ENCODE data around the gene ACBD4.
A peak's percentile ranks its signal among the peaks of the same experiment; 100 is the strongest.

ACBD4 gene, protein sequence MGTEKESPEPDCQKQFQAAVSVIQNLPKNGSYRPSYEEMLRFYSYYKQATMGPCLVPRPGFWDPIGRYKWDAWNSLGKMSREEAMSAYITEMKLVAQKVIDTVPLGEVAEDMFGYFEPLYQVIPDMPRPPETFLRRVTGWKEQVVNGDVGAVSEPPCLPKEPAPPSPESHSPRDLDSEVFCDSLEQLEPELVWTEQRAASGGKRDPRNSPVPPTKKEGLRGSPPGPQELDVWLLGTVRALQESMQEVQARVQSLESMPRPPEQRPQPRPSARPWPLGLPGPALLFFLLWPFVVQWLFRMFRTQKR

GRCh38 chr17:45135192-45135977 lies at the start of gene ACBD4:
ACBD4 (plus strand) TSS chr17:45135687; CDS start chr17:45136145, 458 bp downstream.
- DNase-seq (ENCODE audit: low spot score): peak; percentile 96

DNA sequence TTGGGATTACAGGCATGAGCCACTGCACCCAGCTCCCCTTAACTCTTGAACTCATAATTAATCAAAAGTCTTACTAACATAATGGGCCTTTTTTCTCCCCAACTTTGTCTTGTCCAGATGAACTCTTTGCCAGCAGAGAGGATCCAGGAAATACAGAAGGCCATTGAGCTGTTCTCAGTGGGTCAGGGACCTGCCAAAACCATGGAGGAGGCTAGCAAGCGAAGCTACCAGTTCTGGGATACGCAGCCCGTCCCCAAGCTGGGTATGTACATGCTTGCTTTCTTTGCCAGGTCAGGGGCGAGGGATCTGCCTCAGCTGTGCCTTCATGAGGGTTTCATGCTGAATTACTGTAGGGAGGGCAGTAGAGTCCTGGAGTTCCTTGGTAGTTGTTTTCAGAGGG lies 49.1 kb upstream of the ACBD4 start:
- no peak for DNase-seq (ENCODE audit: low spot score)

GRCh38 chr17:45086865-45087503 lies 48.5 kb upstream of the ACBD4 start:
- DNase-seq (ENCODE audit: low spot score): no peak

DNA sequence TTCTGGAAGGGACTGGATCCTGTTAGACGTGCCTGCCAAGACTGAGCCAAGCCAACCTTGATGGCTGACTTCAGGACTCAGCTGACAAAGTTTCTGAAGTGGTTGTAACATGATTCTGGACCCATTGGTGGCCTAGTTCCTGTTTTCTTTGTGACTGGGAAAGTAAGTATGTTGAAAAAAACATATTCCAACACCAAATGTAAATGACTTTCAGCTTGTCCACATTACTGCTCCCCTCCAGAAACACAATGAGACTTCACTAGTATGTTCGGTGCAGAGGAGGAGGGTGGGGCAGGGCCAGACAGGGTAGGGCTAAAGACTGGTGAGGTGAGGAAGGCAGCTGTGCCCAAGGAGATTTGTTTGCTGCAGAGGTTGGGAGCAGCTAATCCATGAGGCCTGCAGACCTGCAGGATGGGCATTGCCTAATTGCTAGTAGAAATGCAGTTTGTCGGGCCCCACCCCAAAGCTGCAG lies 47.9 kb upstream of the ACBD4 start:
- DNase-seq (ENCODE audit: low spot score): no peak

DNA sequence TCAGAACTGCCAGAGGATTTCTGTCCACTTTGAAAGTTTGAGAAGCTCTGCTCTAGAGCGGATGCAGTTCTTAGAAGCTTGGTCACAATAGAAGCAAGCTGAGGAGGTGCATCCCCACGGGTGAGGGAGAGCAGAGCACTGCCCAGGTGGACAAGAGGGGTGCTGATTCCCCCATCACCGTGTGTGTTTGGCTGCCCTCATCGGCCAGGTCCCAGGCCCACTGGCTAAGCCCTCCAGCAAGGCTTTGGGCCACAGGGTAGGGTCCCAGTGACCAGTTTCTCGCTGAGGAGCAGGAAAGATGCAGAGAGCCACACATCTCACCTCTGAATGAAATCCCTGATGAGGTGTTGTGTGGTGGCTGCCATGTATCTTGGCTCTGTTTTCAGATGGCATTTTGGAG lies 47.5 kb upstream of the ACBD4 start:
- no peak for DNase-seq (ENCODE audit: low spot score)

DNA sequence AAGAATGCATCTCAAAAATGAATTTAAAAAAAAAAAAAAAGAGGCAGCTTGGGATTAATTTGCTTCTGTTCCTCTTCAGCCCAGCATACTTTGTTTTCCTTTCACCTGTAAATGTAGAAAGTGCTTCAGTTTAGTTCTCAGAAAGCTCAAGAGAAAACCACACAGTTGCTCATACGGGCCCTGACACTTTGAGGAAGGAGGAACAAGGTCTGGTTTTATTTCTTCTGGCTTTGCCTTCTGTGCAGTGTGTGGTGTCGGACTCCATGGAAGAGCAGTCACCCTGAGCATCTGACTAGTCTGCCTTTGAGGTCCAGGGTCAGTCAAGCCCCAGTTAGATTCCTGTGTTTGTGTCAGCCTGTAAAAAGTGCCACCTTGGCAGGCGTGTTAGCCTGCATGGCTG lies 46.7 kb upstream of the ACBD4 start:
- DNase-seq (ENCODE audit: low spot score): no peak

- no peak for DNase-seq (ENCODE audit: low spot score)
Measured at GRCh38 chr17:45090711-45091110, 44.8 kb upstream of the ACBD4 start.

GRCh38 chr17:45091778-45092425 lies 43.6 kb upstream of the ACBD4 start:
- DNase-seq (ENCODE audit: low spot score): no peak

DNA sequence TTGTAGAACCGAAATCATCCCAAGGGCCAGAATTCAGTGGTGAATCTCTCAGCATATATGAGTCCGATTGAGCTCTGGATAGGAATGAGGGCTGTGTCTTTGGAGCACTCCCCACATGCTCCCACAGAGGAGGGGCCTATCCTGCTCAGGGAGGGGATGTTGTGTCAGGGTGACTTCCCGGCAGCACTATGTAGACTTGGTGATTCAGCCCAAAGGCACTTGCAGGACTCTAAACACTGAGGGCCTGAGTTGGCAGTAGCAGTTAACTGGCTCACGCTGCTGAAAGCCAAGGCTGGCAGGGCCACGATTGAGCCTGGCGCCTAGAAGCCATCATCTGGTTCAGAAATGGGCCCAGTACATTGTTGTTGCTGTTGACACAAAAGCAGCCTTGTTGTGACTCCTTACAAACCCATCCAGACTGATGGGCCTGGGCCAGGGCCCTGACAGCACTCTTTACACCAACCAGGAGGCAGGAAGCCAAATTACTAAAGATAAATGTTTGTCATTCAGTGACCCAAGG lies 42.5 kb upstream of the ACBD4 start:
- DNase-seq (ENCODE audit: low spot score): peak; percentile 98

- no peak for DNase-seq (ENCODE audit: low spot score)
Measured at GRCh38 chr17:45093444-45094110, 41.9 kb upstream of the ACBD4 start.

DNA sequence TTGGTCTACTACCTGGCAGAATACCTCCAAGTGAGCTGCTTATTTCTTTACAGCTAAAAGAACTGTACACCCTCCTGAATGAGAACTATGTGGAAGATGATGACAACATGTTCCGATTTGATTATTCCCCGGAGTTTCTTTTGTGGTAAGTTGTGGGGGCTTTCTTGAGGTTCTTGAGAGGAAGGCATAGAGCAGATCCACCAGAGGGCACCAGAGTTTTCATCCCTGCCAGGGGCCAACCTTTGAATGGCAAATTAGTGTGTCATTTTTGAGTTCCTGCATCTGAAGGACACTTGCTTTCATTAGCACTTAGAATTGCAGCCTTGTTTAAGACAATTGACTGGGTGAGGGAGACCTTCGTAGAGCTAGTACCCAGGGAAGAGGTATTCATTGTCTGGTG lies 39.3 kb upstream of the ACBD4 start:
- DNase-seq (ENCODE audit: low spot score): no peak

- DNase-seq (ENCODE audit: low spot score): no peak
Measured at GRCh38 chr17:45096926-45097325, 38.6 kb upstream of the ACBD4 start.

GRCh38 chr17:45098081-45098868 lies 37.2 kb upstream of the ACBD4 start:
- no peak for DNase-seq (ENCODE audit: low spot score)

DNA sequence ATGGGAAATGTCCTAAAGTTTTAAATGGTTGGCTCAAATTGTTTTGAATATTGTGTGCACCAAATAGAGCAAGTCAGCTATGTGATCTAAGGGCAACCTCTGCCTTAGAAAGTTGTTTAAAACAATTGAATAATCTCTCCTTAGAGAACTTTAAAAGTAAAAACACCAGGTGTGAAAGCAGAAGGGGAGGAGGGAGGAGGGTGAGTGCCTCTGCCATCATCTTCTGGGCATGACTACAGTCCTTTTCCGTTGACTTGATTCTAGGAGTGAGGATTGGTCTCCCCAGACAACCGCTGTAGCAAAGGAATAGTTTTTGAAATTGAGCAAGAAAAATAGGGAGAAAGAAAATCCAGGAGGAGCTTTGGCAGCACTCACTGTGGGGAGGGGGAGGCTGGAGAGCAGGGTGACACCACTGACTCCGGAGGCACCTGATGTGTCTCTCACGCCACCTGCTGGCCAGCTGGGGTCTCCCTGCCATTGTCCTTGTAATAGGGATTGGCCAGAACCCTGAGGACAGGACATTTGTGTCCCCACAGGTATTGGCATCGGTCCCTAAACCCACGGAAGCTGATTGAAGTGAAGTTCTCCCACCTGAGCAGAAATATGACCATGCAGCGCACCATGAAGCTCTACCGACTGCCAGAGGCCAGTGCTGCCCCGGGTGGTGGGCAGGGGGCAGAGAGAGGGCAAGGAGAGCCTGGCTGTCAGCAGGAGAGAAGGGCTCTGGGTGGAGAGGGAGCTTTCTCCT lies 36.4 kb upstream of the ACBD4 start:
- DNase-seq (ENCODE audit: low spot score): peak; percentile 89

DNA sequence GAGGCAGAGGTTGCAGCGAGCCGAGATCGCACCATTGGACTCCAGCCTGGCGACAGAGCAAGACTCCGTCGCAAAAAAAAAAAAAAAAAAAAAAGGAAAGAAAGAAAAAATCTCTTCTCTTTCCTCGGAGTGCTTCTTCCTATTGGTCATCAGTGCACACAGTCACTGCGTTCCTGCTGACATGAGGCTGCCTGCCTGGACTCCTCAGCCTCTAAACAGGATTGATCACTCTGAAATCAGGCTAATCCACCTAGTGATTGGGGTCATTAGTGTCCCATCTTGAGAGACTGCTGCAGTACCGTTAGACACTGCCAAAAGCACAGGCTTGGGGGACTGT lies 34.0 kb upstream of the ACBD4 start:
- DNase-seq (ENCODE audit: low spot score): no peak

DNA sequence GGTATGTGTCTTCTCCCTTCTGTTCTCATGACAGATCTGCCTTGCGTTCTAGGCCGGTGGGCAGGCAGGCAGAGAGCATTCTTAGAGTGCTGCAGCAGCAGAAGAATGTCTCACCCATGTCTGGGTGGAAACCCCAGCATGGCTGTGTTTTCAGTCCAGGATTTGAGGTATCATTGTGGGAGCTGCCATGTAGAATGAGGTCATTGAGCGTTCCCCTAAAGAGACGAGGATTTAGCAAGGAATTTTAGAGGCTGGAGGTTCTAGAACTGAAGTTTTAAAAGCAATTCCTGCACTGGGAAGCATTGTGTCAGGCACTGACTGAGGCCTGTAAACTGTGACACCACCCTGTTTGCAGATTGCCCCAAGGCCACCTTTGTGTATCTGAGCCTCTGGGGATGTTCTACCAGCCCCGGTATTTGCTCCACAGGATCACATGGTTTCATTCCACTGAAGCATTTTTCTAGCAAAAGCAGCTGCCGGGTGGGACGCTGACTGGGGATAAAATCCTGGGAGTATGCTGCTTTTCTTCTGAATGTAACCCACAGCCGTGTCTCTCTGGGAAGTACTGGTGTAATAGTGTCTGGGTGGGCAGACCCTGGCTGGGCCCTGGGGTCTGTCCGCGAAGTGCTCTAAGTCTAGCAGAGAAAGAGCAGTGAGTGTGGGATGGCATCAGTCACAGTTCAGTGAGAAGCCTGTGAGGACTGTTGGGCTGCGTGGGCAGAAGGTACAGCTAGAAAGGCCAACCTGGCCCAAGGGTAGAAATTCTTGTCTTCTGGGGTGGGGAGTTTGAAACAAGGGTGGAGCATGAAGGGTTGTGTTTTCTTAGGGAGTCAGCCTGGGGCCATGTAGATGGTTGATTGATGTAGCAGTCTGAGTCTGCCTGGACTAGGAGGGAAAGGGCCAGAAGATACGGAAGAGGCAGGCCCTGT lies 33.3 kb upstream of the ACBD4 start:
- no peak for DNase-seq (ENCODE audit: low spot score)

DNA sequence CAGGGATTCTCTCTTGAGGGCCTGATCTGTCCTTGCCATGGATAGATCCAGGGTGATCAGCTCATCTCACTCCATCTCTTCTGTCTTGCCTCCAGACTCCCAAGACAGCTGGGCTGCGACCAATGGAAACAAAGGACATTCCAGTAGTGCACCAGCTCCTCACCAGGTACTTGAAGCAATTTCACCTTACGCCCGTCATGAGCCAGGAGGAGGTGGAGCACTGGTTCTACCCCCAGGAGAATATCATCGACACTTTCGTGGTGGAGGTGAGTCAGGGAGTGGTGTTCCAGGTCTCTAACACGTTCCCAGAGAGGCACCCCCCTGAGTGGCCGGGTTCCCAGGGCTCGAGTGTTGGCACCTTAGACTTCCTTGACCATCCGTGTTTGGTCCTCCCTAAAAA lies 32.6 kb upstream of the ACBD4 start:
- no peak for DNase-seq (ENCODE audit: low spot score)

- DNase-seq (ENCODE audit: low spot score): no peak
Measured at GRCh38 chr17:45103269-45103795, 32.2 kb upstream of the ACBD4 start.

DNA sequence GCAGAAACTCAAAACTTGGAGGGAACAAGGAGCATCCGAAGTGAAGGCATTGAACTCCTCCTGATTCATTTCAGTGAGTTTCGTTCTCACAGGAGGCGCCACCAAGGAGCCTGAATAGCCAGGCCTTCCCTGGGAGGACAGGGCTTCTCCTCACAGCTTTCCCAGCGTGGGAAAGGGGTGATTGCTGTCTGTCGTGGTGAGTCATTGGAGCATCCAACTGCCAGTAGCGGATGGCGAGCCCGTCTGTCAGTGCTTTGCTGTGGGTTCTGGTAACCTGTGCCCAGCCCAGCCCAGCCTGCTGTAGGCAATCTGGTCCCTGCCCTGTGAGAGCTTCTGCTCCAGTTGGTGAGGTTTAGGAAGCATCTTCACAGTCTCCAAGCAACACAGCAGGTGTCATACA lies 31.5 kb upstream of the ACBD4 start:
- DNase-seq (ENCODE audit: low spot score): no peak
